NCI-H82 treated with DMSO at 0.1 percent for 48 hours (cell line): ENCODE data around the gene MMAA.
A peak's percentile ranks its signal among the peaks of the same experiment; 100 is the strongest.
"Not testable (repeated sequence)": the region's sequence is repeated elsewhere in the genome, so short reads cannot be mapped to it uniquely, and the experiment has no call there.

Experiments used
- DNase-seq: peaks from one replicate; lab custom pipeline; 2025; ENCODE audit not compliant: unreplicated experiment; lab: John Stamatoyannopoulos, UW

MMAA gene

GRCh38 chr4:145618932-145619638, at the start of gene MMAA:
TSS of gene MMAA (plus strand) at chr4:145619385. CDS start at chr4:145639140, 19,755 bp downstream.
- peak; percentile 52 for DNase-seq

GRCh38 chr4:145574546-145574945, 44.6 kb upstream of the MMAA start:
- DNase-seq, result not testable (repeated sequence)

GRCh38 chr4:145580906-145581305, 38.3 kb upstream of the MMAA start:
- DNase-seq, result no peak

DNA sequence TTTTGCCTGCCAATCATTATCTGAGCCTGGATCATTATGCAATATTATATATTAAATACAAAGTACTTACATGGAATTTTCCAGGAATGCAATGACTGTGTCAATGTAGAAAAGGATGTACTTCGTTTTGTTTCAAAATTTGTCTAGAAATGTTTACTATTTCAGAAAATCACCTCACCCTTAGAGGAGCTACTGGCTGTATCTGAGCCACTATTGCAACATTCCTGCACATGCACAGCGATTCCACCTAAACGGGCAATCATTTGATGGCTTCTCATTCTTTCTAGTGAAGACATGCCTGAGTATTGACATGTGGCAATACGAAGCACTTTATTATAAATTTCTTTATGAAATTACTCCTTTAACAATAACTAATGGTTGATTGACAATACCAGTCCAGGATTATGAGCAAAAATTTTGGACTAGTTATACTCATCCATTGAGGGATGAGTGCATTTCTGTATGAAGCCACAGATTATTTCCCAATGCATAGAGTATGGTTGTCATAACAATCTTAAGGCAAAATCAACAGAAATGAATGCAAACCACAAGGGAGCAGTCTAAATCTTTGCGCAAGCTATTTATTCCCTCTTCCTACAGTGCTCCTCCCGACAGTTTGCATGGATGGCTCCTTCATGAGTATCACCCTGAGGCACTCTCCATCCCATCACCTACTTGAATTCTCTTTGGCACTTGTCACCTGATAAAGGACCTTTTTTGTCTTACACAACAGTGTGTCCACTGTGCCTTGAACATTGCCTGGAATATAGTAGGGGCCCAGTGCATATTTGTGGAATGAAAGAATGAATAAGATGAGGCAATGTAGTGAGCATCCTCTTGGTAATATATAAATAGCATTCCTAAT, 35.8 kb upstream of the MMAA start:
- no peak for DNase-seq

DNA sequence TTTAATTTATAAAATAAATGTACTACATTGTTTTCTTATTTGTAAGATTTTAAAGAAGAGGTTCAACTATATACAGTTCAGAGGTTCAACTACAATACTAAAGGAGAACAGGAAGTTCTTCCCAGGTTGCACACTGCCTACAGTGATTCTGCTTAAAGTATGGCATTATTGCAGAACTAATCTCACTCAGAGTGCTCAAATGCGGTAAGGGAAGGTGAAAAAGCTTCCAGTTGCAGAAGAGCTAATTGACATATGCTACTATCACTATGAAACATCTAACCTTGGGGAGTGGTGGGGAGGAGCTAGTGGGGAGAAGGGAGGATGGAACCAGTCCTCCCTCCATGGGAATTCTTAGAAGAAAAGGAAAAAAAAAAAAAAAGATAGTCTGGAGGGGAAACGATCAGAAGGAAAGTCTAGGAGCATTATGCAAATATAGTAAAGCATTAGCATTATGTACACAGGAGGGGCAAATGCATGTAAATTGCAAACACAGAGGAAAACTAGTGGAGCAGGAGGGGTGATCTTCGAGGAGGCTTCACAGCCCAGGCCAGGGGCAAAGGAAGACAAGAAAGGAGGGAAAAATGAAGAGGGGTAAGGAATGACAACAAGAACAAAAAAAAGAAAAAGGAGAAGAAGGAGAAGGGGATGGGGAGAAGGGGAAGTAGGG, 32.0 kb upstream of the MMAA start:
- DNase-seq, result no peak

DNA sequence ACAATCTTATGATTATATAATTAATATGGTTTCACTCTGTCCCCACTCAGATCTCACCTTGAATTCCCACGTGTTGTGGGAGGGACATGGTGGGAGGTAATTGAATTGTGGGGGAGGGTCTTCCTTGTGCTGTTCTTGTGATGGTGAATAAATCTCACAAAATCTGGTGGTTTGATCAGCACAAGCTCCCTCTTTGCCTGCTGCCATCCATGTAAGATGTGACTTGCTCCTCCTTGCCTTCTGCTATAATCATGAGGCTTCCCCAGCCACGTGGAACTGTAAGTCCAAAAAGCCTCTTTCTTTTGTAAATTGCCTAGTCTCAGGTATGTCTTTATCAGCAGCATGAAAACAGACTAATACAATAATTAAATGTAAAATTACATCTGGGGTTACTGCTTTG, 29.8 kb upstream of the MMAA start:
- DNase-seq, result not testable (repeated sequence)

- no peak for DNase-seq
Observed at GRCh38 chr4:145589916-145590702, 29.1 kb upstream of the MMAA start.

- no peak for DNase-seq
Observed at GRCh38 chr4:145602129-145602760, 16.9 kb upstream of the MMAA start.

DNA sequence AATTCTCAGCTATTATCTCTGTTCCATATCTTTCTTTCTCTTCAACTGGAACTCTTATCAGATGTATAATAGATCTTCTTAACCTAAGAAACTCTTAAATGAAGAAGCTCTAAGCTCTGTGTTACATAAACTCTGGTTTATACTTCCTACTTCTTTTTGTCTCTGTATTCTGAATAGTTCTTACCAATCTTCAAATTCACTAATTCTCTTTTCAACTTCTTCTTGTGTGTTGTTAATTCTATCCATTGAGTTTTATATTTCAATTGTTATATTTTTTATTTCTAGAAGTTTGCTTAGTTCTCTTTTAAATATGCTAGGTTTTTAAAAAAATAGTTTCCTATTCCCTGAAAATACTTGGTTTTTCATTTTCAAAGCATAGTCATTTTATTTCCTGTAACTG, 13.2 kb upstream of the MMAA start:
- no peak for DNase-seq

DNA sequence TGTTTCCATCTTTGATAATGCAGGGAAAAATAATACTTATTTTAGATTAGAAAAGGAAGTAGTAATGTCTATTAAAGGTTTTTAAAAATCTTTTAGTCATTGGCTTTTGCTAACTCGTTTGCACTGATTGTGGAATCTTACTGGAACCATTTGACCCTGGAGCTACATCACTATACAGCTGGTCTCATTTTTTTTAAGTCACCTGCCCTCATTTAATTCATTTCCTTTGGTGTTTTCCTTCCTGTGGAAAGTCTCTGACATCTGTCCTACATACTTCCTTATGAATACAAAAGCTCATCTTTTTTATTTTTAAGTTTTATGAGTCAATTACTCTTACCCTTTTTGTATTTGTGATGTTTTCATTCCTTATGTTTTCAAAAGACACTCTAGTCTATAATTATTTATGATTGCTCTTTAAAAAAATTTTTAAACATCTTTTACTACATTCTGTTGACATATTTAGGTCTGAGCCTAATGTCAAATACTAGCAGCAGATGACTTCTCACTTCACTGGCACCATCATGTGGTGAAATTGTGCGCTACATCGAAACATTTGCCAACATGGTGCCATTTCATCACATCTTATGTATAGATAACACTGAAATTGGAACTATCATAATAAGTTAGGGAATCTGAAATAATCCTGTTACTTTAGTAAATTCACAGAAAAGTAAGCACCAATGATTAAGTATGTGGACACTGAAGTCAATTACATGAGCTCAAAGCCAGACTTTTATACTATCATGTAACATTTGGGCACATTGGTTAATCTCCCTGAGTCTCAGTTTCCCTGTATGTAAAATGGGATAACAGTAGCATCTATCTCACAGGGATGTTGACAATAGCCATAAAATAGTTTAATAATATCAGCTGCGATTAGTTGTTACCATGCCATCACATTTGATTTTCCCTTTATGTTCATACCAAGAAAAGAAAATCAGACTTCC, 9.4 kb upstream of the MMAA start:
- DNase-seq, result no peak

DNA sequence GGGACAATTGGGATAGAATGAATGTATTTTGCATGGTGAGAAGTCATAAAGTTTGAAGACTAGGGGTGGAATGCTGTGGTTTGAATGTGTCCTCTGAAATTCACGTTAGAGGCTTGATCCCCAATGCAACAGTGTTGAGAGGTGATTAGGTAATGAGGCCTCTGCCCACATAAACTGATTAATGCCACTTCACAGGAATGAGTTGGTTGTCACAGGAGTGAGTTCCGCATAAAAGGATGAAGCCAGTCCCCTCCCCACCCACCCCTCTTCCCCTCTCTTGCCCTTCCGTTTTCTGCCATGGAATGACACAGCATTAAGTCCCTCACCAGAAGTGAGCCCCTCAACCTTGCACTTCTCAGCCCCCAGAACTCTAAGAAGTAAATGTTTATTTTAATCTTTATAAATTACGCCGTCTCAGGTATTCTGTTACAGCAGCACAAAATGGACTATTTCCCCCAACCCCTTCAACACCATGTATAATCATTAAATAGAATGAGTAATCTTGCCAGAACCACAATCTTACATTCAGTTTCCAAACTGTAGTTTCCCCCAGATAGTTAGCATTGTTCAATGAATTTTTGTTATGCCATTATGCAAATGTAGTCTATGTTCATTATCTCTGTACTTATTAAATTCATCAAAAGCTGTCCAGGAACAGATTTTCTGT, 5.5 kb upstream of the MMAA start:
- no peak for DNase-seq

- no peak for DNase-seq
Observed at GRCh38 chr4:145614233-145614610, 5.0 kb upstream of the MMAA start.

DNA sequence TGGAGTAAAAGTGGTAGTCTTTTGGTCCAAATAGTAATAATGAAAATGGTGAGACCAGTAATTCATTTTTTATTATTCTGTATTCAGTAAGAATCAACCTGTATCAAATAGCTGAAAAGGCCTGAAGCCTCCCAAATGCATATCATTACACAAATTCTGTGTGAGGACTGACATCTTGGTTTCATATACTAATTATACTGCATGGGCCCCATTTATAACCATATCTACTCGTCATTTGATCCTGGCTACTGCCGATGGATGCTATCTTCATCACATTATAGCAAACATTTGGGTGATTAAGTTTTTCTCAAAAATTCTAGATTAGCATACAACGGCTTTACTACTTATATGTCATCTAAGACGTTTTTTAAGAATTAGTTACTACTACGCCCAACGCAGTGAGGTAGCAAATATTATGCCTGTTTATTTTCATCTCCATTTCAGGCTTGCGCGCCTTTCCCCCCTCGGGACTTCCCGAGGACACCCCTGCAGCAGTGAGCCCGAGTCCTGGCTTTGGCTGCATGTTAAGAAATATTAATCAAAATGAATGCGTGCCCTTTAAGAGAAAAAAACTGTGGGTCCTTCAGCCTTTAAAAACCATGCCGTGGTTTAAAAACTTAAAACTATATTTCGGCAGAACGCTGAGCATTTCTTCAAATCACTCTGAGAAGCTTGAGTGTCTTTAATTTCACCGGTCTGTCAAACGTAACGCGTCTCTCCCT, 814 bp upstream of the MMAA start:
- DNase-seq, result no peak

- DNase-seq, result no peak
Observed at GRCh38 chr4:145619639-145619996, 433 bp downstream of the MMAA start.

DNA sequence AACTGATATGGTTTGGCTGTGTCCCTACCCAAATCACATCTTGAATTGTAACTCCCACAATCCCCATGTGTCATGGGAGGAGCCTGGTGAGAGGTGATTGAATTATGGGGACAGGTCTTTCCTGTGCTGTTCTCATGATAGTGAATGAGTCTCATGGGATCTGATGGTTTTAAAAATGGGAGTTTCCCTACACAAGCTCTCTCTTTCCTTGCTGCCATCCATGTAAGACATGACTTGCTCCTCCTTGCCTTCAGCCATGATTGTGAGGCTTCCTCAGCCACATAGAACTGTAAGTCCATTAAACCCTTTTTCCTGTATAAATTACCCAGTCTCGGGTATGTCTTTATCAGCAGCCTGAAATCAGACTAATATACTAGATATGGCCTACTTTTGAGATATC, 2.9 kb downstream of the MMAA start:
- DNase-seq, result not testable (repeated sequence)

DNA sequence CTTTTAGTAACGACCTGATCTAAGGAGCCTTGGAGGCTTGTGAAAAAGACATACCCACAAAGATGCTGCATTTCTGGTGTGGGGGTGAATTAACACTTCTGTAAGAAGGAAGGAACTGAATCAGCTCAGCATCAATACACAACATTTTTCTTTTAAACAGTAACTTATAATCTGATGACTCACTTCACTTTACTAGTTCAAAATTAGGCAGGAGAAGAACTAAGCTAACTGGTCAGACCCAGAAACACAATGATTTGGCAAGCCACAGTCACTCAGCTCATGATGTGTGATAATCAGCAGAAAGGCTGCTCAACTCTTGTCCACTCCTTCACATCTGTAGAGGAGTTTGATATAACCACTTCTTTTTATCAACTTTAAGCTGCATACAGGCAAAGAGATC, 4.6 kb downstream of the MMAA start:
- no peak for DNase-seq

DNA sequence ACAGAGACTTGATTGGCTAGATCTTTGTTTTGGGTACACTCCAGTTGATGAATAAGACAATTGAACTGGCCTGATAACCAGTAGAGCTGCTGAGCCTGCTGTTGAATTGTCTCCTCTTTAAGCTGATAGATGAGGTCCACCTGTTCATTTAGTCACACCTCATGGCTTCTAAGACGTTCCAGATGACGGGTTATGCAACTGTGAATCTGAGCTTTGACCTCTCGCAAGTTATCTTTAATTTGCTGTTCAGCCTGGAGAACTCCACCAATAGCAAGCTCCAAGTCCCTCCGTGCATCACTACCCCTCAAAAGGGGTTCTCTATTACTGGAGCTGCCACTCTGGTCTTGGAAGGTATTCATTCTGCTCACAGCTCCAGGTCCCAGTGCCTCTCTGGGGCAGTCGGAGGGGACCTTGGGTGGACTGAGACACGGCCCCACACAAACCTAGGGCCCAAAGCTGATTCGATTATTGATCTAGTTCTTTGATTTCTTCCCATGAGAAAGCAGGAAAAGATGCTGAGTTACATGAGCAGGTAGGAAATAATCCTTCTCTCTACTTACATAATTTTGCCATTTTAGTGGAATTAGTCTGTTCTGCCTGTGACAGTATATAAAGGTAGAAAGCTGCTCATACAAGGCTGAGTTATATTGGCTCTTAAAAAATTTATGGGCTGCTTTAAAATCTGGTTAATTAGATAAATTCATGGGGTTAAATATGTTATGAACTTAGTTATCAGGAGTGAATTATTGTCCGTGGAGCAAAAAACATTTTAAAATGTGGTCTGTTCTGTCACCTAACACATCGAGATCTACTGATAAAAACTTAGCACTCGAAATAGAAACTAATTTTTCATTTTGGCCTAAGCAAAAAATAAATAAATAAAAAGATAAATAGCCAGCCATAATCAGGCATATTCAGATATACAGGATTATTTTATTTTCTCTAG, 6.8 kb downstream of the MMAA start:
- no peak for DNase-seq
